Measurements from ENCODE around the gene NUDT19. TPM values are rescaled to one million over a fixed set of nuclear protein-coding genes. Genes with fewer than 3 reads are reported as not detected.
"Not testable (repeated sequence)": the region's sequence is repeated elsewhere in the genome, so short reads cannot be mapped to it uniquely, and the experiment has no call there.

Gene NUDT19
- polyA plus RNA-seq, 5 donors: 7.8 to 11.6 (median 11.2) TPM

GRCh38 chr19:32674153-32674930, 17.3 kb upstream of the NUDT19 start:
- DNase-seq: no peak

GRCh38 chr19:32674931-32675719, 16.5 kb upstream of the NUDT19 start, which contains the start of gene ANKRD27:
Gene ANKRD27 (minus strand): TSS chr19:32675180. CDS start chr19:32659015, 16,165 bp downstream.
- DNase-seq: peak; percentile 99

DNA sequence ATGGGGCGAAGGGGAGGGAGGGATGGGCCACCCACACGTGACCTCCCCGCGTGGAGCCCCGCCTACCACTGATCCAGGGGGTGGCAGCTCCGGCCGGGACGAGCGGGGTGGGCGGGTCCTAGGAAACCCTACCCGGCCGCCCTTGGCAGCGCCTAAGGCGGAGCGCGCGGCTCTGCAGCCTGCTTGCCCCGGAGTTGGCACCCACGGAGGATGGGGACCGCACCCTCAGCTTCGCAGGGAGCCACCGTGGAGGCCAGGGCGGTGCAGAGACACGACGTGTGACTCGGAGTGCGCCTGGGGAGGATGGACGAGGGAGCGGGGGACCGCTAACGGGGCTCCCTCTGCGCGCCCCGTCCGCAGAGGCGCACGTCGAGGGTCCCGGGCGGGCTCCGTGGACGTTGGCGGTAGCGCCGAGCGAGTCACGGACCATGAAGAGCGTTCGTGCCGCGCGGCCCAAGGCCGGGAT, 15.9 kb upstream of the NUDT19 start, which contains the start of gene RGS9BP:
TSS of gene RGS9BP (plus strand) at position 129 of the 466 bp plus-strand sequence. CDS start 416 bp downstream, outside the sequence.
- DNase-seq: no peak

DNA sequence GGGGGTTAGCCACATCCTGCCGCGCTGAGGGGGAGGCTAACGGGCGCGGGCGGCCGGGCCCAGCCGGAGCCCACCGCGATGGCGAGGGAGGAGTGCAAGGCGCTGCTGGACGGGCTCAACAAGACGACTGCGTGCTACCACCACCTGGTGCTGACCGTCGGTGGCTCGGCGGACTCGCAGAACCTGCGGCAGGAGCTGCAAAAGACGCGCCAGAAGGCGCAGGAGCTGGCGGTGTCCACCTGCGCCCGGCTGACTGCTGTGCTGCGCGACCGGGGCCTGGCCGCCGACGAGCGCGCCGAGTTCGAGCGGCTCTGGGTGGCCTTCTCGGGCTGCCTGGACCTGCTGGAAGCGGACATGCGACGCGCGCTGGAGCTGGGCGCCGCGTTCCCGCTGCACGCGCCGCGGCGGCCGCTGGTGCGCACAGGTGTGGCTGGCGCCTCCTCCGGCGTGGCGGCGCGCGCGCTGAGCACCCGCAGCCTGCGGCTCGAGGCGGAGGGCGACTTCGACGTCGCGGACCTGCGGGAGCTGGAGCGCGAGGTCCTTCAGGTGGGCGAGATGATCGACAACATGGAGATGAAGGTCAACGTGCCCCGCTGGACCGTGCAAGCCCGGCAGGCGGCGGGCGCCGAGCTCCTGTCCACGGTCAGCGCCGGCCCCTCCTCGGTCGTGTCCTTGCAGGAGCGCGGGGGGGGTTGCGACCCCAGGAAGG, 15.3 kb upstream of the NUDT19 start:
- DNase-seq: no peak

- DNase-seq: no peak
Measured at GRCh38 chr19:32676895-32677359, 14.7 kb upstream of the NUDT19 start.

- DNase-seq: no peak
Measured at GRCh38 chr19:32677657-32678056, 14.0 kb upstream of the NUDT19 start.

- no peak for DNase-seq
Measured at GRCh38 chr19:32680986-32681385, 10.6 kb upstream of the NUDT19 start.

DNA sequence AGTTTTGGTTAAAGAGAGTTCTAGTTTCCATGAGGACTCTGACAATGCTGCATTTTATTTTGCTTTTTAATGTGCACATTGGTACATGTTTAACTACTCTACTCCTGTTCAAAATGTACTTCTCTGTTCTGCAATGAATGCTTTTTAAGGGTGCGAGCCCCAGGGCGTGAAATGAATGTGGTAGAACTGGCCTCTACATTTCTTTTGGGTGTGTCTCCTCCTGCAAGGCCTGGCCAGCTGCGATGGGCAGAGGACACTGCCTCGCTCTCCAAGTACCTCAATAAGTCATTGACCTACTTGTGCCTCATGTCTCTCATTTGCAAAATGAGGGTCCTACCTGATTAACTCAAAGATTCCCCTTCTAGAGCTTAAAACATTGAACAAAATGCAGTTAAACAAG, 9.3 kb upstream of the NUDT19 start:
- DNase-seq: no peak

- DNase-seq: no peak
Measured at GRCh38 chr19:32686847-32687475, 4.7 kb upstream of the NUDT19 start.

DNA sequence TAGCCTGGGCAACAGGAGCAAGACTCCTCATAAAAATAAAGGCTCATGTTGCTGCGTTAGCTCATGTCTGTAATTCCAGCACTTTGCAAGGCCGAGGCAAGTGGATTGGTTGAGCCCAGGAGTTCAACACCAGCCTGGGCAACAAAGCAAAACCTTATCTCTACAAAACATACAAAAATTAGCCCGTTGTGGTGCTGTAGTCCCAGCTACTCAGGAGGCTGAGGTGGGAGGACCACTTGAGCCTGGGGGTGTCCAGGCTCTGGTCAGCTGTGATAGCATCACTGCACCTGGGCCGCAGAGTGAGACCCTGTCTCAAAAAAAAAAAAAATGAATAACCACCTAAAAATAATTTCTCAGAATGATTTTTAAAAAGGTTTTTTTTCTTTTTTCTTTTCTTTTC, 3.9 kb upstream of the NUDT19 start:
- no peak for DNase-seq

DNA sequence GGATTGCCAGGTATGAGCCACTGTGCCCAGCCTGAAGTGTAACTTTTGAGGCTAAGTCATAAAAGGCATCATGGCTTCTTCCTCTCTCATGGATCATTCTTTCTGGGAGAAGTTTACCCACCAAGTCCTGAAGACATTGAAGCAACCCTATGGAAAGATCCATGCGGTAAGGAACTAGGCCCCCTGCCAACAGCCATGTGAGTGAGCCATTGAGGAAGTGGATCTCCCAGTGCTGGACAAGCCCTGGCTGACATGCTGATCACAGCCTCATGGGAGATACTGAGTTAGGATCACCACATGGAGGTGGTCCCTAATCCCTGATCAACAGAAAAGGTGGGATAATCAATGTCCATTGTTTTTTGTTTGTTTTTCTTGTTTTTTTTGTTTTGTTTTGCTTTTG, 3.3 kb upstream of the NUDT19 start:
- no peak for DNase-seq

DNA sequence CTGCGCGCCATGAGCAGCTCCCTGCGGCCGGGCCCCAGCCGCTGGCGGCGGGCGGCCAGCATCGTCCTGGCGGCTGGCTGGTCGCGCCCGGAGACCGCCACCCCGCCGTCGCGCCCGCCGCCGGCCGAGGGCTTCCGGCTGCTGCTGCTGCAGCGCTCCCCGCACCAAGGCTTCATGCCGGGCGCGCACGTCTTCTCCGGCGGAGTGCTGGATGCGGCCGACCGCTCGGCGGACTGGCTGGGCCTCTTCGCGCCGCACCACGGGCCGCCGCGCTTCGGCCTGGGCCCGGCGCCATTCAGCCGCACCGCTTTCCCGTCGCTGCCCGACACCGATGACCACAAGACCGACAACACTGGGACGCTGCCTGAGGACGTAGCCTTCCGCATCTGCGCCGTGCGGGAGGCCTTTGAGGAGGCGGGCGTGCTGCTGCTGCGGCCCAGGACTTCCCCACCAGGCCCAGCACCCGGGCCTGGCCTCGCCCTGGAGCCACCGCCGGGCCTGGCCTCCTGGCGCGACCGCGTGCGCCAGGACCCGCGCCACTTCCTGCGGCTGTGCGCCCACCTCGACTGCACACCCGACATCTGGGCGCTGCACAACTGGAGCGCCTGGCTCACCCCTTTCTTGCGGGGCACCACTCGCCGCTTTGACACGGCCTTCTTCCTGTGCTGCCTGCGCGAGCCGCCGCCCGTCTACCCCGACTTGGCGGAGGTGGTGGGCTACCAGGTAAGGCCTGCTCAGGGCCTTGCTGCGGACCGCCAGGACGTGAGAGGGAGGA, 518 bp downstream of the NUDT19 start:
- peak; percentile 54 to 68 for DNase-seq

DNA sequence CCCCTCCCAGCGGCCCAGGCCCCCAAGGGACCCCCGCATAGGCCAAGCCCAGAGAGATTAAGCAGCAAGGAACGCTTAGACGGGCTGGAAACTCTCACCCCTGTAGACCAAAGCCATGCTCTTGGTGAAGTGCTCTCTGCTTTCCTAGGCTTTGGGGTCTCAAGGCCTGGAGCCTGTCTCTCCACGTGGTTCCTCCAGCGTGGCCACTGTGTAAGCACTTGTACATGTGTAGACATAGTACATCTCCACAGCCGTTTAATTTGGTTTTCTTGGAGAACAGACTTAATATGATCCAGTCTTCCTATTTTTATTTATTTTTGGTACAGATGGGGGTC, 1.1 kb downstream of the NUDT19 start:
- DNase-seq: no peak

- DNase-seq: not testable (repeated sequence)
Measured at GRCh38 chr19:32693151-32694108, 1.8 kb downstream of the NUDT19 start.

DNA sequence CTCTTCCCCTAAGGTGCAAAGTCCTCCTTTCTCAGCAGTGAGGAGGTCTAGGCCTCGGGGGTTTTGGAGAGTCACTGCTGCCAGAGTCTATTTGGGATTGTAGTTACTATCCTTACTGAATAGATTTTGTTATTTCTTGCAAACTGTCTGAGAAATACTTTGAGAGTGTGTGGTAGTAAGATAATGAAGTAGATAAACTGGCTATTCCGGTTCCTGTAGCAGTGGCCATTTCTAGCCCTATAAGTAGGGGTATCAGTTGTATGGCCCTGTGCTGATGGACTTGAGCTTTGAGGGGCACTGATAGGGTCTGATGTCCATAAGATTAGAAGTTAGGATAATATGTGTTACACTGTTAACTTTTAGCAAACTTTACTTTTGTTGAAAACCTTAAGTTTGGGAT, 2.7 kb downstream of the NUDT19 start:
- DNase-seq: not testable (repeated sequence)

- not testable (repeated sequence) for DNase-seq
Measured at GRCh38 chr19:32694851-32695250, 3.2 kb downstream of the NUDT19 start.

- not testable (repeated sequence) for DNase-seq
Measured at GRCh38 chr19:32695506-32695905, 3.9 kb downstream of the NUDT19 start.

GRCh38 chr19:32696771-32697170, 5.2 kb downstream of the NUDT19 start:
- not testable (repeated sequence) for DNase-seq

- DNase-seq: not testable (repeated sequence)
Measured at GRCh38 chr19:32700129-32700528, 8.5 kb downstream of the NUDT19 start.
